ENCODE data around the gene PRR16.
A peak's percentile ranks its signal among the peaks of the same experiment; 100 is the strongest.

Gene PRR16

GRCh38 chr5:120510994-120511686, 47.0 kb downstream of the PRR16 start:
- Histone ChIP-seq H3K79me2 (ENCODE audit: control insufficient read depth, insufficient read depth, low read length) (no peaks in the 10 kb centered on the region), H3K27ac (ENCODE audit: low read depth, low read length) (no peak overlapping the region), H3K9ac (ENCODE audit: low read length) (no peak overlapping the region), H2BK15ac (replicated peaks; ENCODE audit: low read depth) (peak overlapping the region; percentile 74), H3K4me2 (ENCODE audit: low read length) (no peak overlapping the region), H3K56ac (ENCODE audit: low read length) (peak overlapping the region; percentile 66), H2BK120ac (ENCODE audit: low read depth, low read length) (no peak overlapping the region), H3K79me1 (ENCODE audit: low read length) (no peaks in the 10 kb centered on the region), H3K36me3 (ENCODE audit: control insufficient read depth, insufficient read depth, low read length) (no peaks in the 10 kb centered on the region), H3K4me1 (ENCODE audit: control insufficient read depth, low read depth, low read length) (peaks cover 14% of the 10 kb centered on the region), H4K8ac (ENCODE audit: low read depth, low read length) (no peak overlapping the region), H2AK5ac (ENCODE audit: low read length) (no peak overlapping the region), H3K4ac (ENCODE audit: low read depth, low read length) (no peak overlapping the region), H2BK5ac (ENCODE audit: low read length) (peak overlapping the region; percentile 60), H3K4me3 (ENCODE audit: low read length) (no peak overlapping the region), H3K23ac (ENCODE audit: low read length) (no peak overlapping the region), H3K18ac (ENCODE audit: low read length) (peak overlapping the region; percentile 9), H4K5ac (ENCODE audit: low read length) (no peak overlapping the region), H3K27me3 (ENCODE audit: insufficient read depth, low read length, poor library complexity) (no peaks in the 10 kb centered on the region)
- WGBS (ENCODE audit: extremely low coverage, insufficient coverage, low lambda C conversion rate), result no CpG with 5 or more reads among the region's 4 CpGs
- DNase-seq, result no peak

GRCh38 chr5:120512068-120512467, 48.0 kb downstream of the PRR16 start:
- WGBS (ENCODE audit: extremely low coverage, insufficient coverage, low lambda C conversion rate), result no CpG with 5 or more reads among the region's 2 CpGs

GRCh38 chr5:120512791-120513650, 48.9 kb downstream of the PRR16 start:
- Histone ChIP-seq H3K36me3 (ENCODE audit: control insufficient read depth, insufficient read depth, low read length) (no peaks in the 10 kb centered on the region), H3K4me1 (ENCODE audit: control insufficient read depth, low read depth, low read length) (peaks cover 14% of the 10 kb centered on the region)
- WGBS (ENCODE audit: extremely low coverage, insufficient coverage, low lambda C conversion rate), result no CpG with 5 or more reads among the region's 13 CpGs

More at GRCh38 chr5:120512068-120512467, 48.0 kb downstream of the PRR16 start:
- Histone ChIP-seq H2BK120ac (ENCODE audit: low read depth, low read length) (no peak overlapping the region), H3K23ac (ENCODE audit: low read length) (no peak overlapping the region), H2AK5ac (ENCODE audit: low read length) (no peak overlapping the region), H3K79me2 (ENCODE audit: control insufficient read depth, insufficient read depth, low read length) (no peaks in the 10 kb centered on the region), H3K4me2 (ENCODE audit: low read length) (no peak overlapping the region), H4K8ac (ENCODE audit: low read depth, low read length) (no peak overlapping the region), H3K4me3 (ENCODE audit: low read length) (no peak overlapping the region), H3K4me1 (ENCODE audit: control insufficient read depth, low read depth, low read length) (peaks cover 14% of the 10 kb centered on the region), H3K4ac (ENCODE audit: low read depth, low read length) (no peak overlapping the region), H3K18ac (ENCODE audit: low read length) (peak overlapping the region; percentile 20), H2BK15ac (replicated peaks; ENCODE audit: low read depth) (no peak overlapping the region), H3K36me3 (ENCODE audit: control insufficient read depth, insufficient read depth, low read length) (no peaks in the 10 kb centered on the region), H3K27ac (ENCODE audit: low read depth, low read length) (peak overlapping the region; percentile 18), H3K9ac (ENCODE audit: low read length) (no peak overlapping the region), H3K56ac (ENCODE audit: low read length) (no peak overlapping the region), H4K5ac (ENCODE audit: low read length) (no peak overlapping the region), H2BK5ac (ENCODE audit: low read length) (no peak overlapping the region), H3K79me1 (ENCODE audit: low read length) (no peaks in the 10 kb centered on the region), H3K27me3 (ENCODE audit: insufficient read depth, low read length, poor library complexity) (no peaks in the 10 kb centered on the region)
- DNase-seq, result peak; percentile 97

GRCh38 chr5:120516805-120517204, 52.7 kb downstream of the PRR16 start:
- Histone ChIP-seq H2BK5ac (ENCODE audit: low read length) (no peak overlapping the region), H3K4me3 (ENCODE audit: low read length) (no peak overlapping the region)
- WGBS (ENCODE audit: extremely low coverage, insufficient coverage, low lambda C conversion rate), result no CpG with 5 or more reads among the region's 2 CpGs

More at GRCh38 chr5:120512791-120513650, 48.9 kb downstream of the PRR16 start:
- H2BK120ac ChIP-seq (ENCODE audit: low read depth, low read length), result peak overlapping the region; percentile 85
- no peak overlapping the region for H4K5ac ChIP-seq (ENCODE audit: low read length)
- H3K4me3 ChIP-seq (ENCODE audit: low read length), result no peak overlapping the region
- peak overlapping the region; percentile 36 for H2BK5ac ChIP-seq (ENCODE audit: low read length)
- H3K23ac ChIP-seq (ENCODE audit: low read length), result no peak overlapping the region
- peak overlapping the region; percentile 57 for H4K8ac ChIP-seq (ENCODE audit: low read depth, low read length)
- no peak overlapping the region for H3K56ac ChIP-seq (ENCODE audit: low read length)
- peak overlapping the region; percentile 12 for H2AK5ac ChIP-seq (ENCODE audit: low read length)
- no peak overlapping the region for H3K4me2 ChIP-seq (ENCODE audit: low read length)
- H3K9ac ChIP-seq (ENCODE audit: low read length), result no peak overlapping the region
- no peaks in the 10 kb centered on the region for H3K79me1 ChIP-seq (ENCODE audit: low read length)
- H3K18ac ChIP-seq (ENCODE audit: low read length), result peak overlapping the region; percentile 91
- H3K27me3 ChIP-seq (ENCODE audit: insufficient read depth, low read length, poor library complexity), result no peaks in the 10 kb centered on the region
- H2BK15ac ChIP-seq (replicated peaks; ENCODE audit: low read depth), result peak overlapping the region; percentile 60
- H3K79me2 ChIP-seq (ENCODE audit: control insufficient read depth, insufficient read depth, low read length), result no peaks in the 10 kb centered on the region
- H3K27ac ChIP-seq (ENCODE audit: low read depth, low read length), result peak overlapping the region; percentile 7
- H3K4ac ChIP-seq (ENCODE audit: low read depth, low read length), result peak overlapping the region; percentile 62
- peak; percentile 16 for DNase-seq

GRCh38 chr5:120517607-120518252, 53.6 kb downstream of the PRR16 start:
- Histone ChIP-seq H3K79me2 (ENCODE audit: control insufficient read depth, insufficient read depth, low read length) (no peaks in the 10 kb centered on the region), H2BK15ac (replicated peaks; ENCODE audit: low read depth) (no peak overlapping the region), H3K4ac (ENCODE audit: low read depth, low read length) (no peak overlapping the region), H3K4me2 (ENCODE audit: low read length) (no peak overlapping the region), H3K23ac (ENCODE audit: low read length) (no peak overlapping the region), H2BK5ac (ENCODE audit: low read length) (no peak overlapping the region), H3K9ac (ENCODE audit: low read length) (no peak overlapping the region), H2AK5ac (ENCODE audit: low read length) (no peak overlapping the region), H4K8ac (ENCODE audit: low read depth, low read length) (no peak overlapping the region), H3K27me3 (ENCODE audit: insufficient read depth, low read length, poor library complexity) (no peaks in the 10 kb centered on the region), H3K79me1 (ENCODE audit: low read length) (no peaks in the 10 kb centered on the region), H3K4me3 (ENCODE audit: low read length) (no peak overlapping the region), H3K27ac (ENCODE audit: low read depth, low read length) (no peak overlapping the region), H2BK120ac (ENCODE audit: low read depth, low read length) (no peak overlapping the region), H3K18ac (ENCODE audit: low read length) (no peak overlapping the region), H3K4me1 (ENCODE audit: control insufficient read depth, low read depth, low read length) (peaks cover 7% of the 10 kb centered on the region), H3K56ac (ENCODE audit: low read length) (no peak overlapping the region), H4K5ac (ENCODE audit: low read length) (no peak overlapping the region), H3K36me3 (ENCODE audit: control insufficient read depth, insufficient read depth, low read length) (no peaks in the 10 kb centered on the region)
- no CpG with 5 or more reads among the region's 5 CpGs for WGBS (ENCODE audit: extremely low coverage, insufficient coverage, low lambda C conversion rate)
- DNase-seq, result no peak

More at GRCh38 chr5:120516805-120517204, 52.7 kb downstream of the PRR16 start:
- no peak overlapping the region for H3K27ac ChIP-seq (ENCODE audit: low read depth, low read length)
- H3K23ac ChIP-seq (ENCODE audit: low read length), result no peak overlapping the region
- H2BK120ac ChIP-seq (ENCODE audit: low read depth, low read length), result no peak overlapping the region
- no peak overlapping the region for H3K9ac ChIP-seq (ENCODE audit: low read length)
- H4K5ac ChIP-seq (ENCODE audit: low read length), result no peak overlapping the region
- no peak overlapping the region for H3K56ac ChIP-seq (ENCODE audit: low read length)
- no peaks in the 10 kb centered on the region for H3K79me1 ChIP-seq (ENCODE audit: low read length)
- no peak overlapping the region for H2AK5ac ChIP-seq (ENCODE audit: low read length)
- H3K4me2 ChIP-seq (ENCODE audit: low read length), result no peak overlapping the region
- H3K36me3 ChIP-seq (ENCODE audit: control insufficient read depth, insufficient read depth, low read length), result no peaks in the 10 kb centered on the region
- H4K8ac ChIP-seq (ENCODE audit: low read depth, low read length), result no peak overlapping the region
- H3K79me2 ChIP-seq (ENCODE audit: control insufficient read depth, insufficient read depth, low read length), result no peaks in the 10 kb centered on the region
- no peak overlapping the region for H3K4ac ChIP-seq (ENCODE audit: low read depth, low read length)
- no peaks in the 10 kb centered on the region for H3K27me3 ChIP-seq (ENCODE audit: insufficient read depth, low read length, poor library complexity)
- DNase-seq, result no peak
- H3K18ac ChIP-seq (ENCODE audit: low read length), result no peak overlapping the region
- H3K4me1 ChIP-seq (ENCODE audit: control insufficient read depth, low read depth, low read length), result peaks cover 9% of the 10 kb centered on the region
- H2BK15ac ChIP-seq (replicated peaks; ENCODE audit: low read depth), result no peak overlapping the region

All from mesendoderm (in vitro differentiated cells).